Epithelial cell of alveolus of lung (primary cell): ENCODE data around the gene RPS17. TPM values are rescaled to one million over a fixed set of nuclear protein-coding genes. Genes with fewer than 3 reads are reported as not detected.

ENCODE experiments used
- total RNA-seq: library from RNA; depleted of rRNA; stranded (reverse); fragments of >200 nt; gene quantifications from 2 replicates; pipeline ENCODE4 v1.2.1, GENCODE V29; 2015

RPS17 gene
- total RNA-seq = 3,337 and 3,513 TPM in 2 replicates

GRCh38 chr15:82540055-82540983 lies at the start of gene RPS17:
TSS of gene RPS17 (minus strand) at chr15:82540457. CDS start at chr15:82540428, 29 bp downstream.

Other genes starting within 250 kb of the RPS17 start
- gene GOLGA6L10, start 191.0 kb downstream of the RPS17 start, total RNA-seq = 0.13 TPM in 1 of 2 replicates, not detected in the other
- gene GOLGA6L9, start 110.6 kb downstream of the RPS17 start, total RNA-seq = 0.52 and 15.3 TPM in 2 replicates
- gene CPEB1, start 106.9 kb upstream of the RPS17 start, total RNA-seq = 2.5 and 8.6 TPM in 2 replicates
- gene AP3B2, start 169.4 kb upstream of the RPS17 start, total RNA-seq = 0.26 and 3.0 TPM in 2 replicates